Measurements from ENCODE around the gene PHACTR1.
A peak's percentile ranks its signal among the peaks of the same experiment; 100 is the strongest.
"Not testable (repeated sequence)": the region's sequence is repeated elsewhere in the genome, so short reads cannot be mapped to it uniquely, and the experiment has no call there.

Gene PHACTR1

DNA sequence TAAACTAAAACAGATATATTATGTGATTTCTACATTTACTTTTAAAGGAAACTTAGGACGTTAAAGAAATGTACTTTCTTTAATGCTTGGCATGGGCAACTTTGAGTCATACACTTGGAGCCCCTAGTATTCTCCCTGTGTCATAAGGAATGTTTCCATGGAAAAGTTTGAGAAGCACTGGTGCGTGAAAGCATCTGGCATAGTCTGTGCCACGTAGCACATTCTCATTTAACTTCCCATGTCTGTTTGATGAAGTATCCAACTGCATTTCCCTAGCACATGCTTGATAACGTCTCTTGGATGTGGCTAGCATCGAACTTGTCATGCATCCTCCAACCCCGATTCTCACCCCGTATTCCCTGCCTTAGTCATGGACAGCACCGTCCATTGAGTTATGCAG is 439.8 kb downstream of the PHACTR1 start:
- no peak for DNase-seq (ENCODE audit: low read depth, low spot score)
- TF ChIP-seq POLR2AphosphoS5 (IDR thresholded peaks at IDR 0.05; ENCODE audit: borderline replicate concordance, low read depth, low read length) (no peak), EZH2 (IDR thresholded peaks at IDR 0.05) (no peak)
- no peaks in the 10 kb centered on the region for H3K36me3 ChIP-seq (ENCODE audit: insufficient read depth, low read length)

DNA sequence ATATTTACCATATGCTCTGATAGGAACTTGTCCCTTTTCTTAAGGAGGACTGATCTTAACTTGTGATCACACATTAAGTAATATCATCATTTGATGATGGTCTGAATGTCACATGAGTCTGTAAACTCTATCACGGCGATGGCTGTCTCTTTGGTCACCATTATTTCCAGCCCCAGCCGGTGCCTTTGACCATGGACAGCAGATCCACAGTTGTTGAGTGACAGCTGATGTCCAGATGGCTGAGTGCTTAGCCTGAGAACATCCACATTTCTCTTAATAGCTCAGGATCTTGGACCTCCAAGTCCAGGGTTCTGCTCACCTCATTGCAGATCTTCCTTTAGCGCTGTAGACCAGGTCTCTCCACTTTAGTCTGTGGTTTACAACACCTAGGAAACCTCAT is 440.7 kb downstream of the PHACTR1 start:
- no peaks in the 10 kb centered on the region for H3K36me3 ChIP-seq (ENCODE audit: insufficient read depth, low read length)
- H3K9me3 ChIP-seq (ENCODE audit: low read depth, low read length): no peaks in the 10 kb centered on the region
- TF ChIP-seq EZH2 (IDR thresholded peaks at IDR 0.05) (no peak), FOXP2 (optimal IDR thresholded peaks at IDR 0.05; ENCODE audit: control extremely low read depth, extremely low read length, insufficient read depth) (no peak), POLR2AphosphoS5 (IDR thresholded peaks at IDR 0.05; ENCODE audit: borderline replicate concordance, low read depth, low read length) (no peak)
- H3K27ac ChIP-seq: no peak overlapping the region
- H3K4me3 ChIP-seq: no peak overlapping the region
- H3K9ac ChIP-seq (ENCODE audit: insufficient read length): no peak overlapping the region
- no peak for DNase-seq (ENCODE audit: low read depth, low spot score)

More for the DNA sequence above, 439.8 kb downstream of the PHACTR1 start:
- Histone ChIP-seq H3K4me3 (no peak overlapping the region), H3K9ac (ENCODE audit: insufficient read length) (no peak overlapping the region), H3K9me3 (ENCODE audit: low read depth, low read length) (no peaks in the 10 kb centered on the region), H3K27ac (no peak overlapping the region)

DNA sequence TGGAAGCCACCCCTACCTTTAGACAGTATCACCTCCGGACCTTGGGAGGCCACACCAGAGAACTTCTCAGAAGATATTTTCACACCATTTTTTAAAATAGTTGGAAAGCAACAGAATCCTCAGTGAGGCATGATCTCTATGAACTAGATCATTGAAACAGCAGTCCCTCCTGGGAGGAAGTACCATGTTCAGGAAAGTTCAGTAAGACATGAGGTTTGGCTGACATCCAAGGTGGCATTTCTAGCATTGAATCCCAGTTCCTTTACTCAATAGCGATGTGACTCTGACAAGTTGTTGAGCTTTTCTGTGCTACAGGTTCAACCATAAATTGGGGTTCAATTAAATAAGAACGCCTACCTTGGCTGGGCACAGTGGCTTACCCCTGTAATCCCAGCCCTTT is 442.7 kb downstream of the PHACTR1 start:
- H3K27ac ChIP-seq: no peak overlapping the region
- H3K9ac ChIP-seq (ENCODE audit: insufficient read length): no peak overlapping the region
- TF ChIP-seq FOXP2 (optimal IDR thresholded peaks at IDR 0.05; ENCODE audit: control extremely low read depth, extremely low read length, insufficient read depth) (no peak), EZH2 (IDR thresholded peaks at IDR 0.05) (no peak), POLR2AphosphoS5 (IDR thresholded peaks at IDR 0.05; ENCODE audit: borderline replicate concordance, low read depth, low read length) (no peak)
- H3K9me3 ChIP-seq (ENCODE audit: low read depth, low read length): no peaks in the 10 kb centered on the region
- peak; percentile 5 for DNase-seq (ENCODE audit: low read depth, low spot score)
- H3K4me3 ChIP-seq: no peak overlapping the region
- no peaks in the 10 kb centered on the region for H3K36me3 ChIP-seq (ENCODE audit: insufficient read depth, low read length)

DNA sequence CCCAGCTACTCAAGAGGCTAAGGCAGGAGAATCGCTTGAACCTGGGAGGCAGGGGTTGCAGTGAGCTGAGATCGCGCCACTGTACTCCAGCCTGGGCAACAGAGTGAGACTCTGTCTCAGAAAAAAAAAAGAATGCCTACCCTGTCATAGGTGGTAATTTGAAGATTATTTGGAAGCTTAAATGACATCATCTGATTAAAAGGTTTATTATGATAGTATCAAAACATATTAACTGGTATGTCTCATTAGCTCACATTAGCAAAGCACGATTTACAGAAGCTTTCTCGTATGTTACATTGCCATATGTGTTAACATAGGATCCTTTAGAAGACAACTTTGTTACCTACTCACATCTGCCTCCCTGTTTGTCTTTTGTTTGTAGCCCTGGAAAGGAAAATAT is 443.3 kb downstream of the PHACTR1 start:
- H3K27ac ChIP-seq; DNase-seq (ENCODE audit: low read depth, low spot score); H3K9me3 ChIP-seq (ENCODE audit: low read depth, low read length); H3K36me3 ChIP-seq (ENCODE audit: insufficient read depth, low read length); H3K9ac ChIP-seq (ENCODE audit: insufficient read length); H3K4me3 ChIP-seq: not testable (repeated sequence)

DNA sequence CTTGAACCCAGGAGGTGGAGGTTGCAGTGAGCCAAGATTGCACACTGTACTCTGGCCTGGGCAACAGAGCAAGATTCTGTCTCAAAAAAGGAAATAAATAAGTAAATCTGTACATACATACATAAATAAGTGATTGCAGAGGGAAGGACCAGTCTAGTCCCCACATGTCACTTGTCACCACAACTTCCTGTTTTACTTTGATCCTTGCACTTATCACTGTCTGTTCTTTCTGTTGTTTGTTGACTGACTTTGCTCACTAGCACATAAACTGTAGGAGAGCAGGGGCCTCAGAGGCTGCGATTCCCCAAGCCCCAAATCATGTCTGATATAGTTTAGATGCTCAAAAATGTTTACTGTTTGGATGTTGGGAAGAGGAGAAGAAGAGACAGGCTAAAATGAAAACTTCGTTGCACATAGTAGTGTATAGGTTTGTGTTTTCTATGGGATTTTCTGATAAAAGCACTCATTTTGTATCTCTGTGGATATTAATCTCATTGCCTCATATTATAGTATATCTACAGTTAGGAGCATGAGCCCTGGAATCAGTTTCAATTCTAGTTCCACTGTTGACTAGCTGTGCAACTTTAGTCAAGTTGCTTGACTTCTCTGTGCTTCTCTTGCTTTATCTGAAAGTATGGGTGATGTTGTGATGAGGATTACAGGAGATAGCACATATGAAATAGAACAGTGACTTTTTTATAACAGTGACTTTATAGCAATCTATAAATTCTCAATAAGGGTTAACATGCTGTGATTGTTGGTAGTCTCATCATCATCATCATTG is 446.8 kb downstream of the PHACTR1 start:
- no peak for DNase-seq (ENCODE audit: low read depth, low spot score)
- Histone ChIP-seq H3K9me3 (ENCODE audit: low read depth, low read length) (no peaks in the 10 kb centered on the region), H3K27ac (no peak overlapping the region), H3K9ac (ENCODE audit: insufficient read length) (no peak overlapping the region), H3K4me3 (no peak overlapping the region), H3K36me3 (ENCODE audit: insufficient read depth, low read length) (no peaks in the 10 kb centered on the region)
- TF ChIP-seq EZH2 (IDR thresholded peaks at IDR 0.05) (no peak), POLR2AphosphoS5 (IDR thresholded peaks at IDR 0.05; ENCODE audit: borderline replicate concordance, low read depth, low read length) (no peak), FOXP2 (optimal IDR thresholded peaks at IDR 0.05; ENCODE audit: control extremely low read depth, extremely low read length, insufficient read depth) (no peak)

DNA sequence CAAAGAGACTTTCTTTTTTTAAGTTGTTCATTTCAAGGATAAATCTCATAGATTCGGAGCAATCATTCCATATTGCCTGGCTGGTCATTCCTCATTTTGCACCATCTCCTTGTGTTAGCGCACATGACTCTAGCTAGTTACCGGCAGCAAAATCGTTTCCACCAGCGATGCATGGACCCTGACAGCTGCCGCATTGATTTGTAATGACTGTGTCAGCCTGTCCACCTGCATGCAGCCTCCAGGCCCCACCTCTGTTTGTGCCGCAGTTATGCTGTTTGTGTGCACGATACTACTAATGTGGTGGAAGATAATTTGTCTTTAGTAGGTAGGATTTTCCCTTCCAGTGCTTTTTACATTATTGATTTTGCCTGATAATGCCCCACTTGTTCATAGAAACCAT is 447.7 kb downstream of the PHACTR1 start:
- H3K4me3 ChIP-seq: no peak overlapping the region
- no peak for DNase-seq (ENCODE audit: low read depth, low spot score)
- H3K27ac ChIP-seq: no peak overlapping the region
- H3K36me3 ChIP-seq (ENCODE audit: insufficient read depth, low read length): no peaks in the 10 kb centered on the region
- TF ChIP-seq FOXP2 (optimal IDR thresholded peaks at IDR 0.05; ENCODE audit: control extremely low read depth, extremely low read length, insufficient read depth) (no peak), EZH2 (IDR thresholded peaks at IDR 0.05) (no peak), POLR2AphosphoS5 (IDR thresholded peaks at IDR 0.05; ENCODE audit: borderline replicate concordance, low read depth, low read length) (no peak)
- no peaks in the 10 kb centered on the region for H3K9me3 ChIP-seq (ENCODE audit: low read depth, low read length)
- H3K9ac ChIP-seq (ENCODE audit: insufficient read length): no peak overlapping the region

DNA sequence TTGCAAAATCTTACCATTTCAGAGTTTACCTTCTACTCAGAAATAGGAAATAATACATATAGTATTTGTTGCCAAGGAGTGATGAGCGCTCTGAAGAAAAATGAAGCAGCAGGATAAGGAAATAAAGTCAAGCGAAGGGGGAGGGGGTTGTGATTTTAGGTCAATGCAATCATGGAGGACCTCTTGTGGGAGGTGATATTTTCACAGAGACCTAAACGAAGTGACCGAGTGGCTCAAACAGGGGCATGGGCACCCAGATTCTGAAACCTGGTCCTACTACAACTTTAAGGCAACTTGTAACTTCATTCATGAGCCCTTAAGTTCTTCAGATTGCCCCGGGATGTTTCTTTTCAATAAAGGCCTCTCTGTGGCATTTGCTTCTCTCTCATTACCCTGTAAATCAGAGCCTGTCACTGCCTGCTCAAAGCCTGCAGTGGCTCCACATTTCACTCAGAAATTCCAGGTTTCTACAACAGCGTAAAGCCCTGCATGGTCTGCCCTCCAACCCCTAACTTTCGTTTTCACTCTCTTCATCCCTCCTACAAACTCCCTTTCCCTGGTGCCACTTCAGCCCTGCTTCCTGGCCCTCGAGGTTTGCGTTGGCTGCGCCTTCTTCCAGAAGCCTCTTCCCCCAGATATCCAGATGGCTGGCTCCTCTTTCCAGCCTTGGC is 449.1 kb downstream of the PHACTR1 start:
- Histone ChIP-seq H3K27ac (no peak overlapping the region), H3K9ac (ENCODE audit: insufficient read length) (no peak overlapping the region), H3K36me3 (ENCODE audit: insufficient read depth, low read length) (no peaks in the 10 kb centered on the region), H3K9me3 (ENCODE audit: low read depth, low read length) (no peaks in the 10 kb centered on the region), H3K4me3 (no peak overlapping the region)
- no peak for DNase-seq (ENCODE audit: low read depth, low spot score)
- TF ChIP-seq POLR2AphosphoS5 (IDR thresholded peaks at IDR 0.05; ENCODE audit: borderline replicate concordance, low read depth, low read length) (no peak), FOXP2 (optimal IDR thresholded peaks at IDR 0.05; ENCODE audit: control extremely low read depth, extremely low read length, insufficient read depth) (no peak), EZH2 (IDR thresholded peaks at IDR 0.05) (no peak)

DNA sequence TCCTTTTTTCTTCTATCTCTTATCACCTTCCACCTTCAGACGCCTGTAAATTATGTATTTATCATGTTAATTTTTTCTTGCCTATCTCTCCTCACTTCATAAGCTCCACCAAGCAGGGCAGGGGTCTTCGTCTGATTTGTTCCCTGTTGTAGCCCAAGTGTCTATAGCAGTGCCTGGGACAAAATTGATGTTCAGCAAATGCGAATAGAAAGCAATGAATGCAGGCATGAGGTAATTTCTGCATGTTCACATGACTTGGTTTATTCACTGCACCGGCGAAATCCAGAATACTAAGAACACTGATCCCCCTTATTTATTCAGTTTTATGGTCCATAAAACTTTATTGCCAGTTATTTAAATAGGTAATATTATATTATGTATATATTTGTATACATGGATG is 449.7 kb downstream of the PHACTR1 start:
- H3K27ac ChIP-seq: no peak overlapping the region
- no peaks in the 10 kb centered on the region for H3K36me3 ChIP-seq (ENCODE audit: insufficient read depth, low read length)
- DNase-seq (ENCODE audit: low read depth, low spot score): no peak
- H3K4me3 ChIP-seq: no peak overlapping the region
- TF ChIP-seq FOXP2 (optimal IDR thresholded peaks at IDR 0.05; ENCODE audit: control extremely low read depth, extremely low read length, insufficient read depth): no peak
- no peak for TF ChIP-seq EZH2 (IDR thresholded peaks at IDR 0.05)
- TF ChIP-seq POLR2AphosphoS5 (IDR thresholded peaks at IDR 0.05; ENCODE audit: borderline replicate concordance, low read depth, low read length): no peak
- H3K9me3 ChIP-seq (ENCODE audit: low read depth, low read length): no peaks in the 10 kb centered on the region
- no peak overlapping the region for H3K9ac ChIP-seq (ENCODE audit: insufficient read length)

DNA sequence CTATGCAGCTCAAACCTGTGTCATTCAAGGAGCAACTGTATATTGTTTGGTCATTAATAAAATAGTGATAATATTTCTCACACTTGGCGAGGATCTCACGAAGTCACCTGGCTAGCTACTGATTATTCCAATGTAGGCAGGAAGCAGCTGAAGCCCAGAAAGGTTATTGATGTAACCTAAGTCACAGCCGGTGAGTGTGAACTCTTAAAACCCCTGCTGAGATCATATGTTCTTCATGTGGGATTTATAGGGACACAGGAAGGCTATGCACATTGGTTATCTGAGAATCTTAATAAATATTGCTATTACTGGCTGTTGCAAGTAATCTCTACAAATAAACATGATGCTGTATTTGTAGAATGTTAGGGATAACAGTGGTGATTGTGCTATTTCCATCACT is 450.3 kb downstream of the PHACTR1 start:
- no peaks in the 10 kb centered on the region for H3K9me3 ChIP-seq (ENCODE audit: low read depth, low read length)
- H3K36me3 ChIP-seq (ENCODE audit: insufficient read depth, low read length): no peaks in the 10 kb centered on the region
- H3K27ac ChIP-seq: no peak overlapping the region
- no peak for DNase-seq (ENCODE audit: low read depth, low spot score)
- no peak for TF ChIP-seq FOXP2 (optimal IDR thresholded peaks at IDR 0.05; ENCODE audit: control extremely low read depth, extremely low read length, insufficient read depth)
- TF ChIP-seq EZH2 (IDR thresholded peaks at IDR 0.05): no peak
- TF ChIP-seq POLR2AphosphoS5 (IDR thresholded peaks at IDR 0.05; ENCODE audit: borderline replicate concordance, low read depth, low read length): no peak
- H3K4me3 ChIP-seq: no peak overlapping the region
- no peak overlapping the region for H3K9ac ChIP-seq (ENCODE audit: insufficient read length)

Measured in SK-N-MC (cell line).